Measurements from ENCODE around the gene NEU4.
"Not testable (repeated sequence)": the region's sequence is repeated elsewhere in the genome, so short reads cannot be mapped to it uniquely, and the experiment has no call there.

NEU4 gene

GRCh38 chr2:241820625-241821384, 11.8 kb downstream of the NEU4 start:
- no peak overlapping the region for H3K27ac ChIP-seq (ENCODE audit: low read depth, low read length)
- peak overlapping the region in 2 of 5 donors; percentile 47 to 59 for H3K4me3 ChIP-seq (ENCODE audit: low read depth in 1 of 5, low read length in 5 of 5)
- H3K9ac ChIP-seq (ENCODE audit: low read length in 5 of 5), result no peak overlapping the region
- H3K4me1 ChIP-seq (ENCODE audit: control insufficient read depth in 5 of 5, insufficient read depth in 5 of 5, low read length in 5 of 5), result peaks cover 0 to 20% (median 7%) of the 10 kb centered on the region in 5 donors
- peaks cover 0 to 21% (median 12%) of the 10 kb centered on the region in 5 donors for H3K27me3 ChIP-seq (ENCODE audit: control insufficient read depth in 5 of 5, insufficient read depth in 4 of 5, low read length in 5 of 5)
- peaks cover 0 to 2% (median 0%) of the 10 kb centered on the region in 5 donors for H3K9me3 ChIP-seq (ENCODE audit: control insufficient read depth in 5 of 5, low read length in 5 of 5)
- H3K36me3 ChIP-seq (ENCODE audit: control insufficient read depth in 5 of 5, insufficient read depth in 5 of 5, low read length in 5 of 5), result no peaks in the 10 kb centered on the region

DNA sequence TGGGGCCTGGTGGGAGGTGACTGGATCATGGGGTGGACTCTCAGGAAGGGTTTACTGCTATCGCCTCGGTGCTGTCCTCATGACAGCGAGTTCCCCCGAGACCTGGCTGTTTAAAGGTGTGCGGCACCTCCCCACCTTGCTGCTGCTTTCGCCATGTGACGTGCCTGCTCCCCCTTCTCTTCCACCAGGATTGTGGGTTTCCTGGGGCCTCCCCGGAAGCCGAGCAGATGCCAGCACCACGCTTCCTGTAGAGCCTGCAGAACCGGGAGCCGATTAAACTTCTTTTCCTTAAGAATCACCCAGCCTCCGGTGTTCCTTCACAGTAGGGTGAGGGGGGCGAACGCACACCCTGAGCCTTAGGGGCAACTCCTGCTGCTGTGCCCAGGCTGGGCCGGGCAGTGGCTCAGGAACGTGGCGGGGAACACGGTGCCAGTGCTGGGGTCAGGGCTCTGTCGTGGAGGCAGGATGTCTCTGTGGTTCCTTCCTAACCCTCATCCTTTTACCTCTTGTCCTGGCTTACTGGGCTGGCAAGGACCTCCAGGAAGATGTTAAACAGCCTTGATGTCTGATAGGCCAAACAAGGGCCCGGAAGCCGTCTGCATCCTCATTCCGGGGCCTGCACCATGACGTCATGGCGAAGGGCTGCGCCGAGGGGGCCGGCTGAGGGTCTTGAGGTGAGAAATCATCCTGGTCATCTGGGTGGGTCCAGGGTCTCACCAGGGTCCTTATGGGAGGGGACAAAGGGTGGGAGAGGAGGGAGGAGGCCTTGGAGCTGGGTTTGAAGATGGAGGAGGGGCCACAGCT, 12.7 kb downstream of the NEU4 start:
- peaks cover 0 to 20% (median 7%) of the 10 kb centered on the region in 5 donors for H3K4me1 ChIP-seq (ENCODE audit: control insufficient read depth in 5 of 5, insufficient read depth in 5 of 5, low read length in 5 of 5)
- H3K36me3 ChIP-seq (ENCODE audit: control insufficient read depth in 5 of 5, insufficient read depth in 5 of 5, low read length in 5 of 5), result no peaks in the 10 kb centered on the region
- no peak overlapping the region for H3K27ac ChIP-seq (ENCODE audit: low read depth, low read length)
- peaks cover 0 to 3% (median under 1%) of the 10 kb centered on the region in 5 donors for H3K9me3 ChIP-seq (ENCODE audit: control insufficient read depth in 5 of 5, low read length in 5 of 5)
- H3K9ac ChIP-seq (ENCODE audit: low read length in 5 of 5), result no peak overlapping the region
- peaks cover 0 to 18% (median 12%) of the 10 kb centered on the region in 5 donors for H3K27me3 ChIP-seq (ENCODE audit: control insufficient read depth in 5 of 5, insufficient read depth in 4 of 5, low read length in 5 of 5)
- peak overlapping the region in 4 of 5 donors; percentile 6 to 59 (median 38) for H3K4me3 ChIP-seq (ENCODE audit: low read depth in 1 of 5, low read length in 5 of 5)

GRCh38 chr2:241822264-241822623, 13.3 kb downstream of the NEU4 start:
- no peak overlapping the region for H3K9ac ChIP-seq (ENCODE audit: low read length in 5 of 5)
- H3K27me3 ChIP-seq (ENCODE audit: control insufficient read depth in 5 of 5, insufficient read depth in 4 of 5, low read length in 5 of 5), result peaks cover 3 to 18% (median 12%) of the 10 kb centered on the region in 5 donors
- peak overlapping the region in 2 of 5 donors; percentile 47 to 59 for H3K4me3 ChIP-seq (ENCODE audit: low read depth in 1 of 5, low read length in 5 of 5)
- H3K4me1 ChIP-seq (ENCODE audit: control insufficient read depth in 5 of 5, insufficient read depth in 5 of 5, low read length in 5 of 5), result peaks cover 0 to 19% (median 6%) of the 10 kb centered on the region in 5 donors
- H3K9me3 ChIP-seq (ENCODE audit: control insufficient read depth in 5 of 5, low read length in 5 of 5), result peaks cover 3 to 8% (median 6%) of the 10 kb centered on the region in 5 donors
- H3K27ac ChIP-seq (ENCODE audit: low read depth, low read length), result no peak overlapping the region
- H3K36me3 ChIP-seq (ENCODE audit: control insufficient read depth in 5 of 5, insufficient read depth in 5 of 5, low read length in 5 of 5), result no peaks in the 10 kb centered on the region

GRCh38 chr2:241823531-241824437, 14.8 kb downstream of the NEU4 start:
- Histone ChIP-seq H3K4me1 (ENCODE audit: control insufficient read depth in 5 of 5, insufficient read depth in 5 of 5, low read length in 5 of 5) (peaks cover 0 to 16% (median 0%) of the 10 kb centered on the region in 5 donors), H3K27me3 (ENCODE audit: control insufficient read depth in 5 of 5, insufficient read depth in 4 of 5, low read length in 5 of 5) (peaks cover 3 to 18% (median 12%) of the 10 kb centered on the region in 5 donors), H3K9me3 (ENCODE audit: control insufficient read depth in 5 of 5, low read length in 5 of 5) (peaks cover 3 to 11% (median 9%) of the 10 kb centered on the region in 5 donors)
- not testable (repeated sequence) for H3K27ac ChIP-seq (ENCODE audit: low read depth, low read length); H3K4me3 ChIP-seq (ENCODE audit: low read depth in 1 of 5, low read length in 5 of 5); H3K9ac ChIP-seq (ENCODE audit: low read length in 5 of 5); H3K36me3 ChIP-seq (ENCODE audit: control insufficient read depth in 5 of 5, insufficient read depth in 5 of 5, low read length in 5 of 5)

- H3K9ac ChIP-seq (ENCODE audit: low read length in 5 of 5), result no peak overlapping the region
- no peak overlapping the region for H3K27ac ChIP-seq (ENCODE audit: low read depth, low read length)
- H3K9me3 ChIP-seq (ENCODE audit: control insufficient read depth in 5 of 5, low read length in 5 of 5), result peaks cover 3 to 19% (median 12%) of the 10 kb centered on the region in 5 donors
- H3K36me3 ChIP-seq (ENCODE audit: control insufficient read depth in 5 of 5, insufficient read depth in 5 of 5, low read length in 5 of 5), result no peaks in the 10 kb centered on the region
- peaks cover 0 to under 1% (median 0%) of the 10 kb centered on the region in 5 donors for H3K4me1 ChIP-seq (ENCODE audit: control insufficient read depth in 5 of 5, insufficient read depth in 5 of 5, low read length in 5 of 5)
- H3K27me3 ChIP-seq (ENCODE audit: control insufficient read depth in 5 of 5, insufficient read depth in 4 of 5, low read length in 5 of 5), result peaks cover 0 to 5% (median 4%) of the 10 kb centered on the region in 5 donors
- H3K4me3 ChIP-seq (ENCODE audit: low read depth in 1 of 5, low read length in 5 of 5), result no peak overlapping the region
Measured at GRCh38 chr2:241827394-241827793, 18.4 kb downstream of the NEU4 start.

GRCh38 chr2:241833101-241833663, 24.2 kb downstream of the NEU4 start:
- no peaks in the 10 kb centered on the region for H3K36me3 ChIP-seq (ENCODE audit: control insufficient read depth in 5 of 5, insufficient read depth in 5 of 5, low read length in 5 of 5)
- no peak overlapping the region for H3K4me3 ChIP-seq (ENCODE audit: low read depth in 1 of 5, low read length in 5 of 5)
- no peak overlapping the region for H3K27ac ChIP-seq (ENCODE audit: low read depth, low read length)
- no peaks in the 10 kb centered on the region for H3K27me3 ChIP-seq (ENCODE audit: control insufficient read depth in 5 of 5, insufficient read depth in 4 of 5, low read length in 5 of 5)
- H3K9me3 ChIP-seq (ENCODE audit: control insufficient read depth in 5 of 5, low read length in 5 of 5), result peaks cover 0 to 10% (median 3%) of the 10 kb centered on the region in 5 donors
- no peak overlapping the region for H3K9ac ChIP-seq (ENCODE audit: low read length in 5 of 5)
- no peaks in the 10 kb centered on the region for H3K4me1 ChIP-seq (ENCODE audit: control insufficient read depth in 5 of 5, insufficient read depth in 5 of 5, low read length in 5 of 5)

DNA sequence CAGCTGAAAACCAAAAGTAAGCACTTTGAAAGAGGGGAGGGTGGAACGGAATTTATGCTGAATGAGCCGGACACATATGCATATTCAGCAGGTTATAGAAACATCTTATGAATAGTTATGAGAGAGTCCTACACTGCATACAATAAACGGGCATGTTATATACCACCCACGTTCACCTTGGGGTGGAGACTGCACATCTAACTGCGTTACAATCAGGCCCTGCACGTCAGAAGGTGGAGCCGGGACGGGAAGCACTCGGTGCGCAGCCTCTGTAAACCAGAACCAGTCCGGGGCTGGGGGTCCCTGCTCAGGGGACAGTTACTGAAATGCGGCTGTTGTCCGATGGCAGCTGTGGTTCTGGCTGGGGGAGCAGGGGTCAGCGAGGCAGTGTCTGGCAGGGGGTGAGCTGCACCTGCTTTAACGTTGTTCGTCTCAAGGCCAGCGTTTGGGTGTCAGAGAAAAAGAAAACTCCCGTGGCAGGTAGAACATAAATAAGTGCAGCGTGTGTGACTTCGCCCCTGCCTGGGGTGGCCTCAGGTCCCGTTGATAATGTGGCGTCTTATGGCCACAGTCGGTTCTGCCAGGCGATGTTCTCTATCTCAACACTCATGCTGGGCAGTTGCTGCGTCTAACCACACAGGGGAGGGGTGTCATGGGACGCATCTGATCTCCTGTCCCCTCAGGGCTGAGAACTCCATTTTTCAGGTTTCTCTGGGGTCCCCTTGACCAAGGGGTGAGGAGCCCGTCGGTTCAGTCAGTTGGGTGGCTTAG, 24.9 kb downstream of the NEU4 start:
- not testable (repeated sequence) for H3K27ac ChIP-seq (ENCODE audit: low read depth, low read length); H3K4me1 ChIP-seq (ENCODE audit: control insufficient read depth in 5 of 5, insufficient read depth in 5 of 5, low read length in 5 of 5); H3K4me3 ChIP-seq (ENCODE audit: low read depth in 1 of 5, low read length in 5 of 5); H3K9me3 ChIP-seq (ENCODE audit: control insufficient read depth in 5 of 5, low read length in 5 of 5); H3K36me3 ChIP-seq (ENCODE audit: control insufficient read depth in 5 of 5, insufficient read depth in 5 of 5, low read length in 5 of 5); H3K27me3 ChIP-seq (ENCODE audit: control insufficient read depth in 5 of 5, insufficient read depth in 4 of 5, low read length in 5 of 5); H3K9ac ChIP-seq (ENCODE audit: low read length in 5 of 5)

DNA sequence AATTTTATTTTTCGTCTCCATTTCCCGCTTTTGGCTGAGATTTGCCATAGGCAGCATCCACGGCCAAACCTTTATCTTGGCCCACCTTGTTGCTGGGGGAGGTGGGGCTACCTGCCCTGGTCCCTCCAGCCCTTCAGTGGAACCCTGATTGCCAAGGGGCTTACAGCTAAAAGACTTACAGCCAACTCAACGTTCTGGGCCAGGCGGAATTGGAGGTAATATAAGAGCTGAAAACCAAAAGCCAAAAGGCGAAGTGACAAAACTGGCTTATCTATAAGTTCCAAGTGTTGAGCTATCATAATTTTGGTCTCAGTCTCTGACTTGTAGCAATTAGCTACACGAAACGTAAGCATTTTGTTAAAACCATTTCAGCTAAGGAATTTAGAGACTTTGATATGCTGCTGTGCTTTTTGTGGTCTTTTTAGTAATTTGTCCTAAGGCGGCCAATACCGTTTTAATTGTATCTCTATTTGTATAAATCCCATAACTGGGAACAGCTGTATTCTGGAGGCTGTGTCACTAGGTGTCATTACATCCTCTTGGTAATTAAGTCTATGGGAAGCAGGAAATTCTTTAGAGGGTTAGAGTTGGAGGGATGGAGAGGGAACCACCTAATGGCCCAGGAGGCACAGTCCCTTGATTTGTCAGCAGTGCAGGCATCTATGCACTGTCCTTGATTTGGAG, 25.7 kb downstream of the NEU4 start:
- Histone ChIP-seq H3K27ac (ENCODE audit: low read depth, low read length) (no peak overlapping the region), H3K9ac (ENCODE audit: low read length in 5 of 5) (no peak overlapping the region)

More for the DNA sequence above, 25.7 kb downstream of the NEU4 start:
- H3K36me3 ChIP-seq (ENCODE audit: control insufficient read depth in 5 of 5, insufficient read depth in 5 of 5, low read length in 5 of 5), result no peaks in the 10 kb centered on the region
- H3K27me3 ChIP-seq (ENCODE audit: control insufficient read depth in 5 of 5, insufficient read depth in 4 of 5, low read length in 5 of 5), result no peaks in the 10 kb centered on the region
- peaks cover 0 to 10% (median 3%) of the 10 kb centered on the region in 5 donors for H3K9me3 ChIP-seq (ENCODE audit: control insufficient read depth in 5 of 5, low read length in 5 of 5)
- H3K4me3 ChIP-seq (ENCODE audit: low read depth in 1 of 5, low read length in 5 of 5), result no peak overlapping the region
- H3K4me1 ChIP-seq (ENCODE audit: control insufficient read depth in 5 of 5, insufficient read depth in 5 of 5, low read length in 5 of 5), result no peaks in the 10 kb centered on the region

Data from subcutaneous abdominal adipose tissue (tissue), 5 donors.